ENCODE results near the gene ELMO1.

ELMO1 gene

DNA sequence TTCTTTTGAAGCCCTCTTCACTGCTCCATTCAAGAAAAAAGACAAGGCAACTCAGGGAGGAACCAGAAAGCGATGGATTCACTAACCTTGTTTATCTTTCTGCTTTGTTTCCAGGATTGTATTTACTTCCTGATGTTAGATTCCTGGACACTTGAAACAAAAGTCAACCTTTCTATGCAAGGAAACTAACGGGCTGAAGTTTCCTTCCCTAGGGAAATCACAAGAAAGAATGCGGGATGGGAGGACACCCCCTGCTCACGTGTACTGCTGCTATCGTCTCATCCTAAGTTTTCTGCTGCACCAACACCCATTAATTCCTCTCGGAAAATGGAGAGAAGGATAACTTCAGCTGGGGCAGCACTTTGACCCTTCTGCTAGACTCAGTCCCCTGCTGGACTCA is 50.3 kb downstream of the ELMO1 start:
- TF ChIP-seq TAF1 (IDR thresholded peaks at IDR 0.05; ENCODE audit: borderline replicate concordance, low read depth, low read length) (no peak), POLR2AphosphoS5 (IDR thresholded peaks at IDR 0.05; ENCODE audit: low read depth, low read length) (no peak), POLR2A (IDR thresholded peaks at IDR 0.05; ENCODE audit: low read depth, low read length) (no peak)
- no peak for DNase-seq (ENCODE audit: insufficient read length)
- no peak for FAIRE-seq

DNA sequence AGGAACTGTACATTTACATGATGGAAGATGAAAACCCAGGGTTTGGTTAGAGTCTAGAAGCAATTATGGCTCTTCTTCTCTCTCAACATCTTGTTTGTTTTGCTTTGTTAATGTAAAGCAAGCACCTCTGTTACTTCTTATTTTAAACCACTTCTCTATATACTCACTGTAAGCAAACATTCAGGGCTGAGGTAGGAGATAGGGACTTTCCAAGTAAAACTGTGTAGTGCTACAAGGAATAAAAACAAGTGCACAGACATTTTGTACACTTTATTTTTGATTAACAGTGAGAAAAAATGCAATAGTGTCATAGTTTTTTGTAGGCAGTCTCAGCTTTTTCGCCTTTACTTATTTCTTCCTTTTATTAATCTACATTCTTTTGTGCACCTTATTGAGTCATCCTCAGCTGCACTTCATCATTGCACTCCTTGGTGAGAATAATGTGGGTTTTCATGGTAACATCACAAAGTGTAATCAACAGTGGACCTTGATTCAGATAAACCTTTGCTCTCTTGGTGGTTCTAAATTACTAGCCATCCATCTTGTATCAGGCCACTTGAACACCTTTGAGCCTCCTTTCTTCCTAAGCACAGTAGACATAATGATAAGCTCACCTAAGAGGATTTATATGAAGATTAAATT is 52.9 kb downstream of the ELMO1 start:
- DNase-seq (ENCODE audit: insufficient read length), result no peak
- FAIRE-seq, result peak; percentile 48
- TF ChIP-seq TAF1 (IDR thresholded peaks at IDR 0.05; ENCODE audit: borderline replicate concordance, low read depth, low read length), result no peak
- no peak for TF ChIP-seq POLR2A (IDR thresholded peaks at IDR 0.05; ENCODE audit: low read depth, low read length)
- no peak for TF ChIP-seq POLR2AphosphoS5 (IDR thresholded peaks at IDR 0.05; ENCODE audit: low read depth, low read length)

DNA sequence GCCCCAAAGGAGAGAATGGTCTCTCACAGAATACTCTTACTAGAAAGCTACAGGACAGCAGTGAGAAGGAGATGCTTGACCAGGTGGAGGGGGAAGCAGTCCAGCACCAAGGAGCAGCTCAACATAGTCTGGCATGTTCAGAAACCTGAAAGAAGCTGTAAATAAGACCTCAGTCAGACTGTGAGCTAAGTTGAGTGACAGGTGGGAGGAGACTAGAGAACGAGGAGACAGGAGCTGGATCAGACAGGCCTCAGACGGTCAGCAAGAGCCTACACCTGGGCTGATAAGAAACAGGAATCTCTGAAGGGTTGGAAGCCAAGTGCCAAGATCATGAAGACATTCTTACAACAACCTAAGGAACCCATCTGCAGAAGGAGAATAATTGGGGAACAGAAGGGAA is 54.5 kb downstream of the ELMO1 start:
- peak; percentile 95 for FAIRE-seq
- no peak for TF ChIP-seq POLR2A (IDR thresholded peaks at IDR 0.05; ENCODE audit: low read depth, low read length)
- TF ChIP-seq TAF1 (IDR thresholded peaks at IDR 0.05; ENCODE audit: borderline replicate concordance, low read depth, low read length), result no peak
- no peak for TF ChIP-seq POLR2AphosphoS5 (IDR thresholded peaks at IDR 0.05; ENCODE audit: low read depth, low read length)
- DNase-seq (ENCODE audit: insufficient read length), result no peak

DNA sequence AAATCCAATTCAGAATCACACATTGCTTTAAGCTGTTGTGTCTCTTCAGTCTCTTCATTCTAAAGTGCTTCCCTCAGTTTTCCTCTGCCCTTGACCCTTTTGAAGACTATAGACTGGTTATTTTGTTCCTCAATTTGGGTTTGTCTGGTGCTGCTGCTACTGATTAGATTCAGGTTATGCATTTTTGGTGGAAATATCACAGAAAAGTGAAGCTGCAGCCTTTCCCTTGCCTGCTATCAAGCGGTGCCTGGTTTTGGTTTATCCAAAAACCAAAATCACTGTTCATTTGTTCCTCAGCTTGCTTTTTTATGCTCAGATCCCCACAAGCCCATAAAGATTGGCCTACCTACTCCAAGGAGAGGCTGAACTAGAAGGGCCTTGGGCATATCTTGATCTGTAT is 55.2 kb downstream of the ELMO1 start:
- FAIRE-seq, result no peak
- TF ChIP-seq TAF1 (IDR thresholded peaks at IDR 0.05; ENCODE audit: borderline replicate concordance, low read depth, low read length), result no peak
- no peak for TF ChIP-seq POLR2A (IDR thresholded peaks at IDR 0.05; ENCODE audit: low read depth, low read length)
- TF ChIP-seq POLR2AphosphoS5 (IDR thresholded peaks at IDR 0.05; ENCODE audit: low read depth, low read length), result no peak

DNA sequence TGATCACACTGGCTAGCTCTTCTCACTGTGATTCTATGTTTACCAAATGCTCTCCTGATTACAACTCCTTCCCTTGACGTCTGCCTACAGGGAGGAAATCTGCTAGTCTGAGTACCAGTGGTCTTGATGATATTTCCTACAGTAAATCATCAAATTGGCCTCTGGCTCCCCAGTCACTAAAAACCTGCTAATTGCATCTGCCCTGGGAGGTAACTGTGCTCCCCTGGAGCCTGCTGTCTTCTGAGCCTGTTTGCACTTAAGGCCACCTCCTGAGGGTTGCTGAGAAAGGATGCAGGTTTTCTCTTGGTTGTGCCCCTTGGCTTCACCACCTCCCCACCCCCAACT is 56.0 kb downstream of the ELMO1 start:
- DNase-seq (ENCODE audit: insufficient read length) (no peak), FAIRE-seq (peak; percentile 81)
- TF ChIP-seq TAF1 (IDR thresholded peaks at IDR 0.05; ENCODE audit: borderline replicate concordance, low read depth, low read length) (no peak), POLR2AphosphoS5 (IDR thresholded peaks at IDR 0.05; ENCODE audit: low read depth, low read length) (no peak), POLR2A (IDR thresholded peaks at IDR 0.05; ENCODE audit: low read depth, low read length) (no peak)

More for the DNA sequence above, 55.2 kb downstream of the ELMO1 start:
- no peak for DNase-seq (ENCODE audit: insufficient read length)

DNA sequence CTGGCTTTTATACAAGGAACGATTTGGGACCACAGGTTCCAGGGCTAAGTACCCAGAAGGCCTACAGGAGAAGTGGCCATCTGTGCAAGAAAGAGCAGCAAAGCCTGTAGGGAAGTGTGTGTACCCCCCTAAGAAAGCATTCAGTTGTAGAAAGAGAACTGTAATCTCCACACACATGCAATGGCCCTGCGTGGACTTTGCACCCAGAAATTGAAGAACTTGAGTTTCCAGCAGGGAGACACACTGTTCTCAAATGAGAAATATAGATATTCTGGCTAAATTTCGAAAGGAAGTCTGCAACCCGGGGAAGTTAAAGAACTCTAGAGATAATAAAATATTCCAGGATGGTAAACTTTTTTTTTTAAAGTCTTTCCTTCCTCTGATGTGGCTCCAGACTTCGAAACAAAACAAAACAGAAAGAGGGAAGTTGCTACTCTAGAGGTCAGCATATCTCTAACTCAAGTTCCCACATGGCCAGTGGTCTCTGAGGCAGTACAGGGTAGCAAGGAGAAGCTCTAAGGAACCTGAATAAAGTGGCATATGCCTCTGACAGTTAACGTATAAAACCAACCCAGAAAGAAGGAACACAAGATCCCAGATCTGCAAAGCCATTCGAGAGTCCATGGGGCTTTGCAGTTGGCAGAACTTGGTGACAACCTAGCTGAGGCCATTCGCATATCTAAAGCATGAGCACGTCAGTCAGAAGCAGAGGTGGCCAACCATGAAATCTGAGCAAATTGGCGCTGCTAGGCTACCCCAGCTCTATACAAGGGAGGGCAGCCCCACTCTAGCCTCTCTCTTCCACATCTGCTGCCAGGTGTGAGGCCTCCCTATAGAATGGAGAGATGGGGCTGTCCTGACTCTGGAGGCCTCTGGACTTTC is 56.6 kb downstream of the ELMO1 start:
- no peak for DNase-seq (ENCODE audit: insufficient read length)
- FAIRE-seq, result no peak
- TF ChIP-seq POLR2AphosphoS5 (IDR thresholded peaks at IDR 0.05; ENCODE audit: low read depth, low read length) (no peak), POLR2A (IDR thresholded peaks at IDR 0.05; ENCODE audit: low read depth, low read length) (no peak)

DNA sequence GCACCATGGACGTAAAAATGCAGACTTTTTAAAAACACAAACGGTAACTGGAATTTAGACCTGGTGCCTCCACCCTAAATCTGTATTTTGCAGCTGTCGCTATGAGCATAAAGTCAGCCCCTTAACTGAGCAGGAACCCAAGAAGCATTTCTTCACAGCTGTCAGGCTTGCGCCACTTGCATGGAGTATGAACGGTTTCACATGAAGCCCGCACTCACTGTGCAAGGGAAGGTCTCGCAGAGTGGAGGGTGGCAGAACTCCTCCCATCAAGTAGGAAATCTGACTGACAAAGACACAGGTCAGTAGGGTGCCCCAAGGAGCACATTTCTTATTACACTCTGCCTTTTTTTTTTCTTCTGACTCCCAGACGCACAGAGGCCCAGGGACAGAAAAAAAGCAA is 58.5 kb downstream of the ELMO1 start:
- FAIRE-seq (no peak), DNase-seq (ENCODE audit: insufficient read length) (no peak)
- TF ChIP-seq POLR2A (IDR thresholded peaks at IDR 0.05; ENCODE audit: low read depth, low read length), result no peak
- TF ChIP-seq POLR2AphosphoS5 (IDR thresholded peaks at IDR 0.05; ENCODE audit: low read depth, low read length), result no peak
- TF ChIP-seq TAF1 (IDR thresholded peaks at IDR 0.05; ENCODE audit: borderline replicate concordance, low read depth, low read length), result no peak

DNA sequence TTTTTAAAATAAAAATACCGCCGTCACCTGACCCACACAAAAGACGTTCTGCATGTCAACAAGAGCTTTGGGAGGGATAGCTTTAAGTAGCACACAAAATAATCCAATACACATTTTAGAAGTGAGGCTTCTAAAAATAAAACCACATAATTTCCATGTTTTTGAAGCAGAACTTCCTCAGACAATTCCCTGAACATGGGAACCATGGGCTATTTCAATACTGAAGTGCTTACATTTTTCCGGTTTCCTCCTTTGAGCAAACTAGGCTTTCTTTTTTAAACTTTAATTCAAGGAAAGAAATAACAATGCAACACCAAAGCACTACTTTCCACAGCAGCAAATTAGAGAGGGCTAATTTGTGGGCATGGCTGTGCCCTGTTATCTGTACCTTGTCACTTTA is 59.9 kb downstream of the ELMO1 start:
- TF ChIP-seq POLR2AphosphoS5 (IDR thresholded peaks at IDR 0.05; ENCODE audit: low read depth, low read length) (no peak), POLR2A (IDR thresholded peaks at IDR 0.05; ENCODE audit: low read depth, low read length) (no peak), TAF1 (IDR thresholded peaks at IDR 0.05; ENCODE audit: borderline replicate concordance, low read depth, low read length) (no peak)
- DNase-seq (ENCODE audit: insufficient read length) (no peak), FAIRE-seq (no peak)

DNA sequence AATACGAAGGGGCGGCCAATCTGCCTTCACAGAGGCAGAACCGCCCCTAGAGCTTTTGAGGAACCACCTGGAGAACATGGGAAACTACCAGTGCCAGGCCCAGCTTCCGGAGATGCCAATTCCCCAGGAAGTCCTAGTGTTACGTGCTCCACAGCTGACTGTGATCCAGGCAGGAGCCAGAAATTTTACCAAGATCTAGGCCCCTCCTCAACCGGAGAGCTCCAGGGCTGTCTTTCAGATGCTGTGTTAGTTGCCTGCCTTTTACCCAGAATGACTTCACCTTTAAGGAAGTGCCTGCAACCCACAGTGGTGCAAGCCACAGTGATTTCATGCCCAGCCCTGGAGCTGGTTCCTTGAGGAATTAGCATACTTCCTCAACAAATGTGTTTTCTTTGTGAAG is 62.9 kb downstream of the ELMO1 start:
- FAIRE-seq, result no peak
- DNase-seq (ENCODE audit: insufficient read length), result no peak
- no peak for TF ChIP-seq POLR2AphosphoS5 (IDR thresholded peaks at IDR 0.05; ENCODE audit: low read depth, low read length)
- no peak for TF ChIP-seq POLR2A (IDR thresholded peaks at IDR 0.05; ENCODE audit: low read depth, low read length)
- no peak for TF ChIP-seq TAF1 (IDR thresholded peaks at IDR 0.05; ENCODE audit: borderline replicate concordance, low read depth, low read length)

DNA sequence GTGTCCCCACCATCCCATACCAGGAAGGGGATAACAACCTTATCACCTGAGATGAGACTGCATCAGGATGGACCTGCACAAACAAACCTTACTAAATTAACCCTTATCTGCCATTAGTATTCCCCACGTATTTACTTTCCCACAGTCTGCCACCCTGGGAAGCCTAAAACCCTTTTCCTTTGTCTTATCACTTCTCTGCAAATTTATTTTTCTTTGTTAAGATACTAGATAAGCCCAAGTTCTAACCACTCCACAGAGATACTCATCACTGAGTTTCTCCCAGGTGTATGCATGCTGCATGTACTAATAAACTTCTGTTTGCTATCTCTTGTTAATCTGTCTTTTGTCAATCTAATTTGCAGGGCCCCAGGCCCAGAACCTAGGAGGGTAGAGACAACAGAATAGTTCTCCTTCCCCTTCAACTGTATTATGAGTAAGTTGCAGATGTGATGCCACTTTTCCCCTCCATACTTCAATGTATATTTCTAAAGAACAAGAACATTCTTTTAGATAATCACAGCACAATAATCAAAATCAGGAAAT is 66.0 kb downstream of the ELMO1 start:
- DNase-seq (ENCODE audit: insufficient read length) (no peak), FAIRE-seq (no peak)
- TF ChIP-seq POLR2A (IDR thresholded peaks at IDR 0.05; ENCODE audit: low read depth, low read length) (no peak), POLR2AphosphoS5 (IDR thresholded peaks at IDR 0.05; ENCODE audit: low read depth, low read length) (no peak), TAF1 (IDR thresholded peaks at IDR 0.05; ENCODE audit: borderline replicate concordance, low read depth, low read length) (no peak)

DNA sequence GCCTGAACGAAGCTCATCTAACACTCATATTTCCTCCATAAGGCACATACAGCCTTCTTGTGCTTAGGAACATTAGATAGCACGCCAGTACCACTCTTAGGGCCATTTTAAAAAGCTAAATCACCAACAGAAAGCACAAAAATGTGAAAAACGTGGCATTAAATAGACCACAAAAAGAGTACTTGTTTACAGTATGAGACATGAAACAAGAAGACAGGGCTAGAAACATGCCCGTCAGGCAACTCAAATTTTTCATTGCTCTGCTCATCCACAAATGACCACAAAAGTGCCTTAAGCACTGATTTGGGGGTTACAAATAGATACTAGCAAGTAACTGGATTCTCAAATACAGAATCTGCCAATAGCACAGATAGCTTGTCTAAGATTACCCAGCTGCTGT is 67.8 kb downstream of the ELMO1 start:
- no peak for DNase-seq (ENCODE audit: insufficient read length)
- TF ChIP-seq POLR2AphosphoS5 (IDR thresholded peaks at IDR 0.05; ENCODE audit: low read depth, low read length), result no peak
- TF ChIP-seq POLR2A (IDR thresholded peaks at IDR 0.05; ENCODE audit: low read depth, low read length), result no peak
- TF ChIP-seq TAF1 (IDR thresholded peaks at IDR 0.05; ENCODE audit: borderline replicate concordance, low read depth, low read length), result no peak
- no peak for FAIRE-seq

Data from GM12892 (cell line).